ENCODE data around the gene NACC2. TPM values are rescaled to one million over a fixed set of nuclear protein-coding genes. Genes with fewer than 3 reads are reported as not detected.

The NACC2 gene
- total RNA-seq, 4 donors from 2014 or later, result 22.9 to 37.6 (median 24.8) TPM

- no peak for TF ChIP-seq CTCF (IDR thresholded peaks at IDR 0.05)
- ATAC-seq (ENCODE audit: low FRiP score) (no peak), DNase-seq (ENCODE audit: low spot score) (no peak)
Measured at GRCh38 chr9:136007276-136007933, 87.7 kb downstream of the NACC2 start.

GRCh38 chr9:136006169-136006568 is 88.9 kb downstream of the NACC2 start:
- DNase-seq (ENCODE audit: low spot score) (no peak), ATAC-seq (ENCODE audit: low FRiP score) (no peak)
- TF ChIP-seq CTCF (IDR thresholded peaks at IDR 0.05), result no peak

- TF ChIP-seq CTCF (IDR thresholded peaks at IDR 0.05), result no peak
- DNase-seq (ENCODE audit: low spot score) (no peak), ATAC-seq (ENCODE audit: low FRiP score) (no peak)
Measured at GRCh38 chr9:136004712-136005111, 90.4 kb downstream of the NACC2 start.

GRCh38 chr9:136004219-136004618 is 90.9 kb downstream of the NACC2 start:
- TF ChIP-seq CTCF (IDR thresholded peaks at IDR 0.05), result no peak
- ATAC-seq (ENCODE audit: low FRiP score) (no peak), DNase-seq (ENCODE audit: low spot score) (no peak)

- TF ChIP-seq CTCF (IDR thresholded peaks at IDR 0.05), result no peak
- DNase-seq (ENCODE audit: low spot score), result no peak
- no peak for ATAC-seq (ENCODE audit: low FRiP score)
Measured at GRCh38 chr9:136003411-136004218, 91.5 kb downstream of the NACC2 start.

- no peak for TF ChIP-seq CTCF (IDR thresholded peaks at IDR 0.05)
- ATAC-seq (ENCODE audit: low FRiP score) (no peak), DNase-seq (ENCODE audit: low spot score) (no peak)
Measured at GRCh38 chr9:136002881-136003280, 92.2 kb downstream of the NACC2 start.

- ATAC-seq (ENCODE audit: low FRiP score) (no peak), DNase-seq (ENCODE audit: low spot score) (no peak)
- TF ChIP-seq CTCF (IDR thresholded peaks at IDR 0.05), result no peak
Measured at GRCh38 chr9:136002215-136002614, 92.9 kb downstream of the NACC2 start.

Data from omental fat pad (tissue), 4 donors.